Astrocyte (in vitro differentiated cells and primary cell): Measurements from ENCODE around the gene FAU. TPM values are rescaled to one million over a fixed set of nuclear protein-coding genes. Genes with fewer than 3 reads are reported as not detected.

Experiments used
- DNase-seq: peaks from one replicate; pipeline ENCODE4 v3.0.0-alpha.2; 2010; ENCODE audit warnings: low read depth
- FAIRE-seq: peaks from 2 replicates; lab custom pipeline; 2011; peaks lifted over from hg19 to GRCh38; lab: Jason Lieb, UNC
- H2AFZ ChIP-seq: 2 replicates; pipeline ENCODE4 v1.6.0; 2012; ENCODE audit warnings: low read depth, low read length, inconsistent platforms
- H3K27ac ChIP-seq: 2 replicates; pipeline ENCODE4 v1.5.1; 2011; ENCODE audit warnings: low read depth, low read length, inconsistent platforms
- H3K27me3 ChIP-seq: 2 replicates; pipeline ENCODE4 v1.6.0; 2011; ENCODE audit warnings: low read length, inconsistent platforms; ENCODE audit not compliant: insufficient read depth
- H3K36me3 ChIP-seq: 2 replicates; pipeline ENCODE4 v1.5.1; 2011; ENCODE audit warnings: low read length, inconsistent platforms; ENCODE audit not compliant: insufficient read depth
- H3K4me1 ChIP-seq: 2 replicates; pipeline ENCODE4 v1.5.1; 2011; ENCODE audit warnings: low read length, inconsistent platforms; ENCODE audit not compliant: insufficient read depth
- H3K4me2 ChIP-seq: 2 replicates; pipeline ENCODE4 v1.6.0; 2012; ENCODE audit warnings: low read length, inconsistent platforms
- H3K4me3 ChIP-seq: 2 replicates; pipeline ENCODE4 v1.5.1; 2011; ENCODE audit warnings: low read depth, mild to moderate bottlenecking, low read length, inconsistent platforms; ENCODE audit not compliant: insufficient read depth
- H3K79me2 ChIP-seq: 2 replicates; pipeline ENCODE4 v1.6.0; 2012; ENCODE audit warnings: mild to moderate bottlenecking, low read length, inconsistent platforms; ENCODE audit not compliant: insufficient read depth
- H3K9ac ChIP-seq: 2 replicates; pipeline ENCODE4 v1.6.0; 2012; ENCODE audit warnings: mild to moderate bottlenecking, low read length, inconsistent platforms
- H3K9me3 ChIP-seq: 2 replicates; pipeline ENCODE4 v1.5.1; 2012; ENCODE audit warnings: low read depth, mild to moderate bottlenecking, low read length, inconsistent platforms; ENCODE audit not compliant: insufficient read depth
- H4K20me1 ChIP-seq: 2 replicates; pipeline ENCODE4 v1.6.0; 2012; ENCODE audit warnings: low read length, inconsistent platforms; ENCODE audit not compliant: insufficient read depth
- H3K27ac Mint-ChIP-seq: one replicate; pipeline ENCODE4 v1.8.0; 2021; ENCODE audit warnings: mild to moderate bottlenecking, mixed read lengths; ENCODE audit not compliant: unreplicated experiment
- H3K27me3 Mint-ChIP-seq: one replicate; pipeline ENCODE4 v1.8.0; 2021; ENCODE audit warnings: low read depth, mixed read lengths; ENCODE audit not compliant: unreplicated experiment
- H3K36me3 Mint-ChIP-seq: one replicate; pipeline ENCODE4 v1.8.0; 2021; ENCODE audit warnings: low read depth, mixed read lengths; ENCODE audit not compliant: unreplicated experiment
- H3K4me1 Mint-ChIP-seq: one replicate; pipeline ENCODE4 v1.8.0; 2021; ENCODE audit warnings: low read depth, mixed read lengths; ENCODE audit not compliant: unreplicated experiment
- H3K4me3 Mint-ChIP-seq: one replicate; pipeline ENCODE4 v1.8.0; 2021; ENCODE audit warnings: mild to moderate bottlenecking, moderate library complexity, mixed read lengths; ENCODE audit not compliant: unreplicated experiment
- H3K9me3 Mint-ChIP-seq: one replicate; pipeline ENCODE4 v1.8.0; 2021; ENCODE audit warnings: mild to moderate bottlenecking, mixed read lengths; ENCODE audit not compliant: unreplicated experiment
- CTCF ChIP-seq: IDR thresholded peaks from 2 replicates; pipeline ENCODE4 v1.5.1; 2011; ENCODE audit warnings: low read depth, mild to moderate bottlenecking, inconsistent platforms, low read length, moderate library complexity; ENCODE audit not compliant: insufficient read depth
- EZH2 ChIP-seq: IDR thresholded peaks from 2 replicates; pipeline ENCODE4 v1.6.1; 2012; ENCODE audit warnings: mild to moderate bottlenecking, low read length, inconsistent platforms; ENCODE audit not compliant: insufficient read depth
- total RNA-seq: library from RNA; stranded (reverse); gene quantifications from 2 replicates; pipeline ENCODE4 v1.2.1, GENCODE V29; 2021

FAU gene
- total RNA-seq, 1 donor from 2014 or later = 694 TPM

GRCh38 chr11:65127473-65128181, 5.7 kb upstream of the FAU start:
- H3K4me3 ChIP-seq = no peak overlapping the region
- H3K4me2 ChIP-seq = no peak overlapping the region
- Mint-ChIP-seq H3K4me3 (no peak overlapping the region), H3K4me1 (peaks cover 4% of the 10 kb centered on the region), H3K27me3 (no peaks in the 10 kb centered on the region), H3K36me3 (peaks cover 19% of the 10 kb centered on the region), H3K9me3 (no peaks in the 10 kb centered on the region), H3K27ac (peak overlapping the region; percentile 47)
- H2AFZ ChIP-seq = no peak overlapping the region
- H4K20me1 ChIP-seq = peaks cover 64% of the 10 kb centered on the region
- H3K27me3 ChIP-seq = no peaks in the 10 kb centered on the region
- TF ChIP-seq EZH2 (no peak), CTCF (no peak)
- no peaks in the 10 kb centered on the region for H3K9me3 ChIP-seq
- H3K27ac ChIP-seq = no peak overlapping the region
- no peak for DNase-seq
- FAIRE-seq = no peak
- peaks cover 4% of the 10 kb centered on the region for H3K4me1 ChIP-seq
- H3K9ac ChIP-seq = no peak overlapping the region
- H3K36me3 ChIP-seq = peaks cover 40% of the 10 kb centered on the region
- H3K79me2 ChIP-seq = peaks cover 43% of the 10 kb centered on the region

- FAIRE-seq (no peak), DNase-seq (no peak)
- Mint-ChIP-seq H3K4me3 (no peak overlapping the region), H3K27ac (peak overlapping the region; percentile 47), H3K9me3 (no peaks in the 10 kb centered on the region), H3K36me3 (peaks cover 14% of the 10 kb centered on the region), H3K27me3 (no peaks in the 10 kb centered on the region), H3K4me1 (peaks cover 4% of the 10 kb centered on the region)
- Histone ChIP-seq H4K20me1 (peaks cover 55% of the 10 kb centered on the region), H3K4me2 (no peak overlapping the region), H3K79me2 (peaks cover 43% of the 10 kb centered on the region), H3K27ac (no peak overlapping the region), H3K27me3 (no peaks in the 10 kb centered on the region), H3K4me1 (peaks cover 4% of the 10 kb centered on the region), H3K4me3 (no peak overlapping the region), H3K9ac (no peak overlapping the region), H3K9me3 (no peaks in the 10 kb centered on the region), H2AFZ (no peak overlapping the region), H3K36me3 (peaks cover 38% of the 10 kb centered on the region)
- no peak for TF ChIP-seq EZH2
- no peak for TF ChIP-seq CTCF
These were observed 4.8 kb upstream of the FAU start for GRCh38 chr11:65126624-65127274.
